Naive B cell (primary cell): Measurements from ENCODE around the gene METTL25B. TPM values are rescaled to one million over a fixed set of nuclear protein-coding genes. Genes with fewer than 3 reads are reported as not detected.
A peak's percentile ranks its signal among the peaks of the same experiment; 100 is the strongest.

ENCODE experiments used
- ATAC-seq, 2 donors: fragments of 150-1000 bp; cut with Tn5 transposase; 2 replicates each; pipeline ENCODE4 v1.10.0; 2021; ENCODE audit warnings: low read depth in 2 of 2, mild to moderate bottlenecking in 2 of 2, moderate library complexity in 2 of 2
- DNase-seq: peaks from one replicate; pipeline ENCODE4 v3.0.0; 2022
- H3K27ac Mint-ChIP-seq, 6 donors: one replicate each; pipeline ENCODE4 v1.8.0; 2020 to 2022; ENCODE audit warnings: mild to moderate bottlenecking in 6 of 6, mixed read lengths in 6 of 6, moderate library complexity in 5 of 6, inconsistent platforms in 2 of 6
- H3K27me3 Mint-ChIP-seq, 3 donors: one replicate each; pipeline ENCODE4 v1.8.0; 2021 to 2022; ENCODE audit warnings: mixed read lengths in 3 of 3, mild to moderate bottlenecking in 1 of 3
- H3K36me3 Mint-ChIP-seq, 2 donors: one replicate each; pipeline ENCODE4 v1.8.0; 2020 to 2022; ENCODE audit warnings: mixed read lengths in 2 of 2, inconsistent platforms in 1 of 2, mild to moderate bottlenecking in 1 of 2
- H3K4me1 Mint-ChIP-seq, 3 donors: one replicate each; pipeline ENCODE4 v1.8.0; 2020 to 2022; ENCODE audit warnings: mixed read lengths in 3 of 3, inconsistent platforms in 1 of 3, mild to moderate bottlenecking in 1 of 3, moderate library complexity in 1 of 3
- H3K4me3 Mint-ChIP-seq, 8 donors: one replicate each; pipeline ENCODE4 v1.8.0; 2020 to 2022; ENCODE audit warnings: mild to moderate bottlenecking in 8 of 8, mixed read lengths in 8 of 8, moderate library complexity in 8 of 8, inconsistent platforms in 2 of 8
- H3K9me3 Mint-ChIP-seq, 7 donors: one replicate each; pipeline ENCODE4 v1.8.0; 2020 to 2022; ENCODE audit warnings: mixed read lengths in 7 of 7, mild to moderate bottlenecking in 5 of 7, inconsistent platforms in 2 of 7, moderate library complexity in 1 of 7
- polyA plus RNA-seq, 6 donors: library from polyadenylated mRNA; unstranded; fragments of 300-500 nt; fragmentation: Illumina TruSeq; gene quantifications; one replicate each; pipeline ENCODE4 v1.2.3, GENCODE V29; 2021; ENCODE audit warnings: low read depth in 6 of 6

METTL25B gene
- polyA plus RNA-seq, 6 donors from 2014 or later, result 6.9 to 14.4 (median 9.6) TPM

DNA sequence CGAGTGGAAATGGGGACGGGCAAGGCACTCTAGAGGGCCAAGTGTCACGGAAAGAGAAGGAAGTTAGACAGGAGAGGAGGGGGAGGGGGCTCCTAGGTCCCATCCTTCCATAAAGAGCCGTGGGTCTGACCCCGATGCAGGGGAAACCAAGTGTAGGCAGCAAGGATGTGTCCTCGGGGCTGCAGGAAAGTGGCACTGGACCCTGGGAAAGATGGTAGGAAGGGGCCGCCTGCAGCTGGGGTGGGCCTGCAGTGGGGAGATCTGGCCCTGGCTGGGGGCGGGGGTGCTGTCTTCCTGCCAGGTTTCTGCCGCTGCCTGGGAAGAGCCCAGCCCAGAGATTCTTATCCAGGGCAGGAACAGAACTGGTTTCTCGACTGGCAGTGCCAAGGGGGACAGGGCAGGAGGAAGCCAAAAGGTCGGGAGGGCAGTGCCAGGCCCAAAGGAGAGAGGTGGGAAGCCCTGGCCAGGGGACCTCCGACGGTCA lies 35.8 kb upstream of the METTL25B start:
- Mint-ChIP-seq H3K9me3 (no peaks in the 10 kb centered on the region), H3K4me3 (peak overlapping the region in 1 of 8 donors; percentile 66), H3K4me1 (peaks cover 18 to 32% (median 26%) of the 10 kb centered on the region in 3 donors), H3K27me3 (peaks cover 50 to 79% (median 73%) of the 10 kb centered on the region in 3 donors), H3K36me3 (peaks cover 0 to 24% of the 10 kb centered on the region in 2 donors), H3K27ac (peak overlapping the region in 3 of 6 donors; percentile 26 to 67 (median 61))
- DNase-seq, result no peak
- ATAC-seq, result no peak

DNA sequence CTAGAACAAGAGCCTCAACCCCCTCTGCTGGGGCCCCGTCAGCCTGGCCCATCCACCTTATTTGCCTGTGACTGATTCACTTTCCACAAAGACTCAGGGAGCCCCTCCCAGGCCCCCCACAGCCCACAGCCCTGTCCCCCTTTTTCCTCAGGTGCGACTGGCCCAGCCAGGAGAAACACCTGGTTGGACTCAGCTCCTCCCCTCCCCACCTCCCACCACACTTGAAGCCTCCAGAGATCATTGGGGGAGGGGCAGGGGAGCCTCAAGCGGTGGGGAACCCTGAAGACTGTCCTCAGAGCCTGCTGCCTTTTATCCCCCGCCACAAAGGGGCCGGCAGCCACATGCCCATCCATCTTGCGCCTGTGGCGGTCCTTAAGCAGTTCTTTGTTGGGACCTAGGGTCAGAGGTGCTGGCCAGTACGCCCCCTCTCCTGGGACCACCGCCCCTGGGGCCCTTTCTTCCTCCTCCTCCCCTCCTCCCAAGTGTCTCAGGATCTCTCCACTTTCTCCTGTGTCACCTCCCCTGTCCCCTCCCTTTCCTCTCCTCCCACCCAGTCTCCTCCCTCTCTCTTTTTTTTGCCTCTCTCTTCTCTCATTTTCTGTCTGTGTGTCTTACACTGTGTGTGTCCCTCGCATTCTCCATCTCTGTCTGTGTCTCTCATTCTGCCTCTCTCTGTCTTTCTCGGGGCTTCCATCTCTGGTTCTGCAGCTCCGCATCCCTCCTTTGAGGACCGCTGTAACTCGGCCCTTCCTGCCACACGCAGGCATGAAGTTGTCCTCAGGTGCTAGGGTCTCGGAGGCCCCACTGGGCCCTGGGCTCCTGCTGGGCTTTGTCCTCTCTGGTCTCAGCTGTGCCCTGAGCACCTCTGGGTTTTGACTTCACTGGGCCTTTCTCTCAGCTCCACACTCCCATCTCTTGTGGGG lies 35.1 kb upstream of the METTL25B start:
- Mint-ChIP-seq H3K27ac (peak overlapping the region in 1 of 6 donors; percentile 3), H3K27me3 (peaks cover 53 to 84% (median 75%) of the 10 kb centered on the region in 3 donors), H3K4me3 (peak overlapping the region in 1 of 8 donors; percentile 66), H3K36me3 (peaks cover 0 to 24% of the 10 kb centered on the region in 2 donors), H3K4me1 (peaks cover 18 to 32% (median 26%) of the 10 kb centered on the region in 3 donors), H3K9me3 (no peaks in the 10 kb centered on the region)
- DNase-seq, result no peak
- ATAC-seq, result peak in 1 of 2 donors; percentile 8

DNA sequence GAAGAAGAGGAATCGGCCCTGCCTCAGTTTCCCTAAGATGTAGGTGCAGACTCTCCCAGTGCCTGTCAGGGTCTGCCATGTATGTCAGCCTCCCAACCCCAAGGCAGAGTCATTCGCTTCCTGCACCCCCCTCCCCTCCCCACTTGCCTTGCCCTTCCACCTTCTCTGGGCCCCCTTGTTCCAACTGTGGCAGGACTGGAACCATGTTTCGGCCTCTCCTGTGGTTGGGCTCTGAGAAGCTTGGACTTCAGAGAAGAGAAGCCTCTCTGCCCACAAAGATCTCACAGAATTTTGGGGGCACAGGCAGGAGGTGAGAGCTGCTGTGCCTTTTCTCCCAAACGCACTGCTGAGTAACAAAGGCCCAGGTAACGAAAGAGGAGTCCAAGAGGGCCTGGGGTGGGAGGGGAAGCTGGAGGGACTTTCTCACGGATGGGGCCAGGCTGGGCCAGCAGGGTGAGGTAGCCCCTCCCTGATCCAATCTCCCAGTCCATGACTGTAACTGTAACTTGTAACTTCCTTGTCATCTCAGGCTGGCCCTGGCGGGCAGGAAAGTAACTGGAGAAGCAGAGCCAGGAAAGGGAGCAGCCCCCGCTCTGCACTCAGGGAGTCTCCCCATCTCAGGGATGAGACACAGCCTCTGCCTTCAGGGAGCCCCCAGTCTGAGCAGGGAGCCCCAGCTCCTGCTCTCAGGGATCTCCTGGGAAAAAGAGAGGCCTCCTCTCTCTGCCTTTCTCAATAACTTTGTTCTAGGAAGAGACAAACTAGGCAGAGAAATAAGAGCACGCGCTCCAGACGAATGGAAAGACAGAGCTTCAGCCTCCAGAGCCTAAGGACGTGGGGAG lies 34.2 kb upstream of the METTL25B start:
- peaks cover 51 to 84% (median 77%) of the 10 kb centered on the region in 3 donors for H3K27me3 Mint-ChIP-seq
- ATAC-seq (no peak), DNase-seq (no peak)
- H3K36me3 Mint-ChIP-seq, result peaks cover 0 to 30% of the 10 kb centered on the region in 2 donors
- H3K27ac Mint-ChIP-seq, result no peak overlapping the region
- no peak overlapping the region for H3K4me3 Mint-ChIP-seq
- H3K4me1 Mint-ChIP-seq, result peaks cover 18 to 27% (median 26%) of the 10 kb centered on the region in 3 donors
- H3K9me3 Mint-ChIP-seq, result no peaks in the 10 kb centered on the region

DNA sequence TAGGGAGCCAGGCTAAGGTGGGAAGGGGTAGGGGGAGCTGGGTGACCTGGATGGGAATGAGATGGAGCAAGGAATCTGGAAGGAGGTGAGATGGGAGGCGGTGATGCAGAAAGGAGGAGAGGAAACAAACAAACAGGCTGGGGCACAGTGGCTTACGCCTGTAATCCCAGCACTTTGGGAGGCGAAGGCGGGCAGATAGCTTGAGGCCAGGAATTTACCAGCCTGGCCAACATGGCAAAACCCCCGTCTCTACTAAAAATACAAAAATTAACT lies 33.6 kb upstream of the METTL25B start:
- Mint-ChIP-seq H3K36me3 (peaks cover 0 to 29% of the 10 kb centered on the region in 2 donors), H3K27me3 (peaks cover 54 to 84% (median 77%) of the 10 kb centered on the region in 3 donors), H3K9me3 (no peaks in the 10 kb centered on the region), H3K4me1 (peaks cover 15 to 23% (median 21%) of the 10 kb centered on the region in 3 donors), H3K4me3 (no peak overlapping the region), H3K27ac (no peak overlapping the region)
- ATAC-seq, result no peak
- no peak for DNase-seq

DNA sequence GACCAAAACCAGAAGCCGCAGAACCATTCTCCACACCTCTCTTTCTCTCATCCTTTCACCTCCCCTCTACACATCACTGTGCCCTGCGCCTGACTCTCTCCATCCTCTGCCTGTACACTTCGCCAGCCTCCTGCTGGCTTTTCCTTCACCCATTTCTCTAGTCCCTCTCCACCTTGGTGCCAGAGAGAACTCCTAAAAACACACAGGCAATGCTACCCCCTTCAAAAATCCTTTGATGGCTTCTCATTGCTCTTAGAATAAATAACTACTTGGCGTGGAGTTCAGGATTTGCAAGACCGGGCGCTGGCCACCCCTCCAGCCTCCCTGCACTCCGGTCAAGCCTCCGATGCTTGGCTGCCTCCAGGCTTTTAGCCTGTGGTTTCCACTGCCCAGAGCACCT lies 31.5 kb upstream of the METTL25B start:
- H3K27ac Mint-ChIP-seq, result peak overlapping the region in 1 of 6 donors; percentile 48
- peaks cover 53 to 83% (median 81%) of the 10 kb centered on the region in 3 donors for H3K27me3 Mint-ChIP-seq
- no peak for DNase-seq

DNA sequence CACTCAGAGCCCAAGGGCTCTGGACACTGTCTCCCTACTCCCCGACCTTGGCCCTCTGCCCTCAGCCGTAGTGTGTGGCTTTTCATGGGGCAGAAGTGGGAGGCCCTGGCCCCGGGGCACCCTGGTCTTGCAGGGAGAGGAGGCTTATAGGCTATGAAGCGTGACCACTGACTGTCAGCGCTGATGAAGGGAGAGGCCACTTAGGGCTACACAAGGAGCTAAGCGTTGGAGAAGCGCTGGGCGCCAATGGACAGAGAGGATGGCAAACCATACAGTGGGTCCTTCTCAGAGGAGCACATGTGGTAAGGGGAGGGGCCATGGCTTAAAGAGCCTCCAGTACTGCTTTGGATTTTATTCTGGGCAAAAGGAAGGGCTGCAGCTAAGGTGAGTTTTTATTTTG lies 30.8 kb upstream of the METTL25B start:
- H3K27ac Mint-ChIP-seq, result no peak overlapping the region
- H3K4me1 Mint-ChIP-seq, result peaks cover 5 to 12% (median 7%) of the 10 kb centered on the region in 3 donors
- peaks cover 0 to 26% of the 10 kb centered on the region in 2 donors for H3K36me3 Mint-ChIP-seq
- peak overlapping the region in 1 of 8 donors; percentile 56 for H3K4me3 Mint-ChIP-seq
- no peaks in the 10 kb centered on the region for H3K9me3 Mint-ChIP-seq
- DNase-seq (no peak), ATAC-seq (no peak)
- H3K27me3 Mint-ChIP-seq, result peaks cover 46 to 78% (median 74%) of the 10 kb centered on the region in 3 donors

More for the DNA sequence above, 31.5 kb upstream of the METTL25B start:
- no peaks in the 10 kb centered on the region for H3K9me3 Mint-ChIP-seq
- no peak for ATAC-seq
- peaks cover 13 to 19% (median 14%) of the 10 kb centered on the region in 3 donors for H3K4me1 Mint-ChIP-seq
- peak overlapping the region in 1 of 8 donors; percentile 17 for H3K4me3 Mint-ChIP-seq
- peaks cover 0 to 26% of the 10 kb centered on the region in 2 donors for H3K36me3 Mint-ChIP-seq

DNA sequence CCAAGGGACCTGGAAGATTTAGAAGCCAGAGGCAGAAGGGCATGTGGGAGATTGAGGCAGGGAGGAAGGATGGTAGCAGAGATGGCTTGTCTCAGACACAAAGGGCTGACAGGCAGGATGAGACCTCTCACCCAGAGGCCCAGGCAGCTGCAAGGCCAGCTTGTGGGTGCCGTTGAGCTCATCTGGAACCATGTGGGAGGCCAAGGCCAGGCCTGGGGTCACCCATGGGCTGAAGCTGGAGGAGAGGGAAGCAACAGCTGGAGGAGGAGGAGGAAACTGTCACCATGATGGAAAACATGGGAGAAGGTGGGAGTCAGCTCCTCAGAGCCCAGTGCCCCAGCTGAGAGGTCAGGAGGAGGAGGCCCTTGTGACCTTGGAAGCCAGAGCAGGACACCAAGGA lies 29.3 kb upstream of the METTL25B start:
- peaks cover 47 to 78% (median 72%) of the 10 kb centered on the region in 3 donors for H3K27me3 Mint-ChIP-seq
- H3K9me3 Mint-ChIP-seq, result no peaks in the 10 kb centered on the region
- no peak overlapping the region for H3K4me3 Mint-ChIP-seq
- peaks cover 0 to 26% of the 10 kb centered on the region in 2 donors for H3K36me3 Mint-ChIP-seq
- ATAC-seq (no peak), DNase-seq (no peak)
- peaks cover 0 to 8% (median 2%) of the 10 kb centered on the region in 3 donors for H3K4me1 Mint-ChIP-seq
- no peak overlapping the region for H3K27ac Mint-ChIP-seq

DNA sequence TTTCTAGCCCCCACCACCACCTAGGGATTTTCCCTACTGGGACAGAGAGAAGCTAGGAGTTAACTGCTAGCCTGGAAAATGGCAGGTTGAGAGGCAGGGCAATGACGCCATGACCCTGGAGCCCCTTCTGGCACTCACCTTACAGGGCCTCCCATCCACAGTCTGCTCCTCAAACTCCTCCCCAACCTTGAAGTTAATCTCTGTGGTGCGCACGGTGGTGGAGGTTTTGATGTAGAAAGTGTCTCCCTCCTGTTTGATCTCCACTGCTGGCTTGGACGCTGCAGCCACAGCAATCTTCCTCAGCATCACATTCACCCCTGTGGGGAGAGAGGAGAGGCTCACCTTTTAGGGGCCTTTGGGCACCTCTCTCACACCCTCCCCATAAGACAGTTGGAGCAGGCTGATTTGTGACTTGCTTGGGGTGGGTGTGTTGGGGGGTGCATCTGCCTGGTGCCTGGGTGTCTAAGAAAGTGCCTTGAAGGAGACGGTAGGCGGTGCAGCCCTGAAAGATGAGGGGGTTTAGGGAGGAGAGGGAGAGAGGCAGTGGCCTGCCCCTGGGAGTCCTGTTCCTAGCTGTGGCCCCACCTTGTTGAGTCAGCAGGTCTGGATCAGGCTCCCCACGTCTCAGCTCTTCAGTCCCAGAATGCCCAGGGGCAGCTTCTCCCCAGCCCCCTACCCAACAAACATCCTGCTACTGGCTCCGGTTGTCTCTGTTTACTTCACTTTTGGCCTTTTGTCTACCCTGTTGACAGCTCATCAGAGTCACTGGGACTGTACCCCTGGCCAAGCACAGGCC lies 27.3 kb upstream of the METTL25B start:
- H3K27ac Mint-ChIP-seq, result peak overlapping the region in 1 of 6 donors; percentile 92
- no peak for DNase-seq
- H3K36me3 Mint-ChIP-seq, result peaks cover 0 to 19% of the 10 kb centered on the region in 2 donors
- ATAC-seq, result no peak
- peaks cover 53 to 84% (median 70%) of the 10 kb centered on the region in 3 donors for H3K27me3 Mint-ChIP-seq
- peaks cover 6 to 27% (median 20%) of the 10 kb centered on the region in 3 donors for H3K4me1 Mint-ChIP-seq
- no peaks in the 10 kb centered on the region for H3K9me3 Mint-ChIP-seq
- H3K4me3 Mint-ChIP-seq, result no peak overlapping the region

DNA sequence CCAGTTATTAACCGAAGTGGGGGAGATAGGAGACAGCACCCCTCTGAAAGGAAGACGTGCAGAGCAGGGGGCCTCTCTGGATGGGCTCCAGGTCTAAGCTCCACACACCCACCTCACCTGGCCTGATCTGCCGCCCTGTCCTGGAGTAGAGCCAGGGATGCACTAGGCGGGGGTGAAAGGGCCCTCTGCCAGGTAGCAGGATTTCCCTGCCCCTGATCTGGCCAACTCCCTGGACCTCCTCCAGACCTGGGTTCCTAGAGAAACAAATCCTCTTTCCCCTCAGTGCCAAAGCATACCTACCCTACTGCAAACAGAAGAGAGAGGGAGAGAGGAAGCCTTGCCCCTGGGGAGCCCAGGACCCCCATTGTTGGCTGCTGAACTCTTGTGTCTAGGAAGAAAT lies 24.9 kb upstream of the METTL25B start:
- Mint-ChIP-seq H3K9me3 (no peaks in the 10 kb centered on the region), H3K4me3 (peak overlapping the region in 1 of 8 donors; percentile 94), H3K36me3 (peaks cover 0 to 9% of the 10 kb centered on the region in 2 donors), H3K27me3 (peaks cover 39 to 67% (median 52%) of the 10 kb centered on the region in 3 donors), H3K27ac (peak overlapping the region in 1 of 6 donors; percentile 69), H3K4me1 (peaks cover 18 to 40% (median 31%) of the 10 kb centered on the region in 3 donors)
- DNase-seq (no peak), ATAC-seq (no peak)

DNA sequence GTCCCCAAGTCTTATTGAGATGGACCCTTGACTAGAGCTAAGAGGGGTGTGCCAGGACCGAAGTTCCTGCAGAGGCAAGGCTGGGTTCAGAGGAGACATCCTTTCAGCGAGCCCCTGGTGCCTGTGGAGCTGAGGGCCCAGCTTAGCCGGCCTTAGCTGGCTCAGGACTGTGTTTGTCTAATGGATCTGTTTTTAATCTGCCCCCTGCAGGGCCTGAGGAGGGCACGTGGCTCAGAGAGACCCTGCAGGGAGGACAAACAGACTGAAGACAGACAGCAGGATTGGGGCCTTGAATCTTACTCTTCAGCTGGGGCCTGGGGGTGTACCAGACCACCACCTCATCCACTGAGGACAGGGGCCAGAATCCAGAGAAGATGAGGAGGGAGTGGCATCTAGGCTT lies 24.5 kb upstream of the METTL25B start:
- Mint-ChIP-seq H3K9me3 (no peaks in the 10 kb centered on the region), H3K36me3 (peaks cover 0 to 6% of the 10 kb centered on the region in 2 donors), H3K27me3 (peaks cover 36 to 64% (median 49%) of the 10 kb centered on the region in 3 donors), H3K4me1 (peaks cover 18 to 40% (median 32%) of the 10 kb centered on the region in 3 donors), H3K27ac (no peak overlapping the region), H3K4me3 (peak overlapping the region in 5 of 8 donors; percentile 26 to 94 (median 54))
- DNase-seq (no peak), ATAC-seq (no peak)

DNA sequence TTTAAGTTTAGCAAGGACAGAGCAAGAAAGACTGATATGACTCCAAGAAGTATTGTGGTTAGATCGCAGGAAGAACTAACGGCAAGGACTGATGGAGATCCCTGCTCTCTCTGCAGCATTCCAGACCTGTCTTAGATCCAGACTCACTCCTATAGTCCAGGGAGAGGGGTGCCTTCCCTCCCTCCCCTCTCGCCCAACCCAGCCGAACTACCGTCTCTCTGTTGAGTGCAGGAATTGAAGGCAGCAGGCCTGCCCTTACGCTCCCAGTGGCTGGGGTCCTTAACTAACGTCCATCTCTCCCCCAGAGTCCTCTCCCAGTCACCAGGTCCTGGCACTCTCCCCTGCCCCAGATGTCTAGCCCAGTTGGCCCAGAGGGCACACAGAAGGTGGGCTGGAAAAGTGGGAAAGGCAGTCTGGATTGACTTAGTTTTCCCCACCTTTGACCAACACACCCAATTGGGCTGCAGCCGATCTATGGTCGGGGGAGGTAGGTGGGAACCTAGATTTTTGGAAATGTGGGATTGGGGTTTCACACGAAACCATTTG lies 24.0 kb upstream of the METTL25B start:
- Mint-ChIP-seq H3K4me1 (peaks cover 18 to 40% (median 32%) of the 10 kb centered on the region in 3 donors), H3K9me3 (no peaks in the 10 kb centered on the region), H3K27me3 (peaks cover 31 to 60% (median 44%) of the 10 kb centered on the region in 3 donors), H3K4me3 (peak overlapping the region; percentile 3 to 94 (median 84)), H3K36me3 (peaks cover 0 to 1% of the 10 kb centered on the region in 2 donors), H3K27ac (no peak overlapping the region)
- ATAC-seq (no peak), DNase-seq (no peak)

DNA sequence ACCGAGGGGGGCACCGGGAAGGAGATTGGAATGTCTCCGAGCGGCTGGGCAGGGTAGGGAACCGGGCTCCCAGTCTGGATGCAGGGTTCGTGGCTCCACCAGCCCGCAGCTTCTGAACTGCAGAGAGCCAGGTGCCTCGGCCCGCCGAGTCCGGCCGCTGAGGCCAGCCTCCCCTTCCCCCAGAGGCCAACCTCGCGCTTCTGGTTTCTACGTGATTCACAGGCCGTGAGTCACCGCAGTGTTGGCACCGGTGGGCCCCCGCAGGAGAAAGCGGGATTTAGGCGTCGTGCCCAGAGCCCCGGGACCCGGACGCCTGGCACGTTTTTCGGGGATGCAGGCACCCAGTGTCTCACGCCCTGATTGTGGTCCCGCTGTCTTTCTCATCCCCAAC lies 23.3 kb upstream of the METTL25B start:
- Mint-ChIP-seq H3K4me3 (peak overlapping the region; percentile 54 to 94 (median 88)), H3K27me3 (peaks cover 24 to 54% (median 37%) of the 10 kb centered on the region in 3 donors), H3K36me3 (no peaks in the 10 kb centered on the region), H3K9me3 (no peaks in the 10 kb centered on the region), H3K4me1 (peaks cover 18 to 40% (median 32%) of the 10 kb centered on the region in 3 donors), H3K27ac (peak overlapping the region in 1 of 6 donors; percentile 14)
- ATAC-seq (no peak), DNase-seq (no peak)
